Peyer's patch (tissue), 4 donors: ENCODE results near the gene MCTP1.

Experiments used
- CTCF ChIP-seq, 6 experiments: fragments of 450-650 bp in 4 of 6; fragments of 200-600 bp in 2 of 6; sonication (generic) in 1 of 6; IDR thresholded peaks; one replicate each; pipeline ENCODE4 v1.5.1; 2017 to 2019; ENCODE audit warnings: antibody characterized with exemption in 6 of 6, mild to moderate bottlenecking in 3 of 6, moderate library complexity in 1 of 6
- POLR2A ChIP-seq, 2 donors: fragments of 450-650 bp; IDR thresholded peaks; one replicate each; pipeline ENCODE4 v1.5.1; 2017; ENCODE audit warnings: antibody characterized with exemption in 2 of 2, mild to moderate bottlenecking in 2 of 2, moderate library complexity in 2 of 2

- no peak for TF ChIP-seq POLR2A (IDR thresholded peaks at IDR 0.05)
- TF ChIP-seq CTCF (IDR thresholded peaks at IDR 0.05): no peak
Observed at GRCh38 chr5:94815313-94816039, 469.4 kb downstream of the MCTP1 start.
